ENCODE measurements around the gene MACO1.

- no peak for TF ChIP-seq EZH2 (optimal IDR thresholded peaks at IDR 0.05; ENCODE audit: low read depth, low read length)
- TF ChIP-seq CTCF (IDR thresholded peaks at IDR 0.05; ENCODE audit: low read length) = no peak
These were observed 37.9 kb upstream of the MACO1 start for GRCh38 chr1:25392841-25393240.

All from MM.1S (cell line).